Activated naive CD8-positive, alpha-beta T cell treated with anti-CD3 and anti-CD28 coated beads, Interleukin-2, amount 50 U/mL, for 16 hours (primary cell): ENCODE measurements around the gene RPL13.
"Not testable (repeated sequence)": the region's sequence is repeated elsewhere in the genome, so short reads cannot be mapped to it uniquely, and the experiment has no call there.

Experiments used
- DNase-seq: peaks from one replicate; pipeline ENCODE4 v3.0.0-alpha.2; 2020; ENCODE audit warnings: low read depth, low spot score

RPL13 gene

GRCh38 chr16:89562939-89563338 lies 2.5 kb downstream of the RPL13 start:
- DNase-seq: no peak

GRCh38 chr16:89563639-89564392 lies 3.3 kb downstream of the RPL13 start:
- no peak for DNase-seq

DNA sequence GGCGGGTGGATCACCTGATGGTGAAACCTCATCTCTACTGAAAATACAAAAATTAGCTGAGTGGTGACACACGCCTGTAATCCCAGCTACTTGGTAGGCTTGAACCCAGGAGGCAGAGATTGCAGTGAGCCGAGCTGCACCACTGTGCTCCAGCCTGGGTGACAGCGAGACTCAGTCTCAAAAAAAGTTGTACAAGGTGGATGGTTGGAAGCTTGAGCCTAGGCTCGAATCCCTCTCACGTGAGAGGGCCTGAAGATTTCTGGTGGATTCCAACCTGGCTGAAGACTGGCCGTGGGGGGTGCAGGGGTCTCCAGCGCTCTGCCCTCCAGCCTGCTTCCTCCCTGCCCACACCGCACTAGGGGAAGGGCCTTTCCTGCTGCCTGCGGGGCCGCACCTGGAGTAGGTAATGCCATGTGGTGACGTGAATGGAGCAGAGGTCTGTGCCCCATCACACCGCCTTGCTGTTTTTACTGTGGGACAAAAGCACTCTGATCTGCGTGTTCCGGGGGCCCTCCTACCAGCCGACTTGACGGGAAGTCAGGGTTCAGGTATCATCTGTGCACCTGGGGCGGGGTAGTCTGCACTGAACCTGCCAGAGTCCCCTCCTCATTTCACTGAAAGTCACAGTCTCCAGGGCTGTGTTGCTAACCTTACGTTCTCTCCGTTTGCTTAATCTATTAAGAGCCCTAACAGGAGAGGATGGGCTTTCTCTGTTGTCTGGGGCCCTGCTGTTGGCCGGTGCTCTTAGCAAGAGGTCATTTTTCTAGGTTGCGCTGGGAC lies 4.2 kb downstream of the RPL13 start:
- no peak for DNase-seq

GRCh38 chr16:89565256-89565505 lies 4.7 kb downstream of the RPL13 start:
- DNase-seq: no peak

- DNase-seq: no peak
Measured at GRCh38 chr16:89565506-89566372, 5.3 kb downstream of the RPL13 start.

GRCh38 chr16:89567656-89568594 lies 7.4 kb downstream of the RPL13 start:
- DNase-seq: no peak

- DNase-seq: no peak
Measured at GRCh38 chr16:89569506-89570341, 9.2 kb downstream of the RPL13 start.

DNA sequence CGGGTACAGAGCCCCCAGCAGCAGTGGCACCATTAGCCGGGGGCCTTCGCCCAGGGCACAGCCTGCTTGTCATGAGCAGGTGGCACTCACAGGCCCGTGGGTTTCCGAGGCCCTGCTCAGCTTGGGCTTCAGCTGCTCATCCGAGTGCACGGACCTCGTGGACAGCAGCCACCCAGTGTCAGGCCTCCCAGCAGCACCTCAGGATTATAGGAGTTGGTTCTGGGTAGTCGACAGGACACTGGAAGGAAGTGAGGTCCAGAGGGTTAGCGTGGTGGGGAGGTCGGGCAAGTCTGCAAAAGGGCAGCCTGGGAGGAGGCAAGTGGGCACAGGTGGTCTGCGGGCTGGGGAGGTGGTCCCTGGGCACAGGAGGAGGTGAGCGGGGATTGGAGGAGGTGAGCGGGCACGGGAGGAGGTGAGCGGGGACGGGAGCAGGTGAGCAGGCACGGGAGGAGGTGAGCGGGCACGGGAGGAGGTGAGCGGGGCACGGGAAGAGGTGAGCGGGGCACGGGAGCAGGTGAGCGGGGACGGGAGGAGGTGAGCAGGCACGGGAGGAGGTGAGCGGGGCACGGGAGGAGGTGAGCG lies 10.0 kb downstream of the RPL13 start:
- DNase-seq: no peak

DNA sequence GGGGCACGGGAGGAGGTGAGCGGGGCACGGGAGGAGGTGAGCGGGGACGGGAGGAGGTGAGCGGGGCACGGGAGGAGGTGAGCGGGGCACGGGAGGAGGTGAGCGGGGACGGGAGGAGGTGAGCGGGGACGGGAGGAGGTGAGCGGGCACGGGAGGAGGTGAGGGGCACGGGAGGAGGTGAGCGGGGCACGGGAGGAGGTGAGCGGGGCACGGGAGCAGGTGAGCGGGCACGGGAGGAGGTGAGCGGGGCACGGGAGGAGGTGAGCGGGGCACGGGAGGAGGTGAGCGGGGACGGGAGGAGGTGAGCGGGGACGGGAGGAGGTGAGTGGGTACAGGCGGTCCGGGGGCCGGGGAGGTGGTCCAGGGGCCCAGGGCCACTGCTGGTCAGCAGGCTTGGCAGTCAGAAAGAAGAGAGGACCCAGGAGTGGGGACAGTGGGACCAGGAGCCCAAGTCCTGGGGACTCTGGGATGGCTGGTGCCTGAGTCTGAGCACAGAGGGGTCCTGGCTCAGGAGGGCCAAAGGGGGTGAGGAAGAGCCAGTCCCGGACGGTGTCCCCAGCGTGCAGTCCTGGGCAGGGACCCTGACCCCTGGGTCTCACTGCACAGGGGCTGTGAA lies 10.6 kb downstream of the RPL13 start:
- DNase-seq: not testable (repeated sequence)

DNA sequence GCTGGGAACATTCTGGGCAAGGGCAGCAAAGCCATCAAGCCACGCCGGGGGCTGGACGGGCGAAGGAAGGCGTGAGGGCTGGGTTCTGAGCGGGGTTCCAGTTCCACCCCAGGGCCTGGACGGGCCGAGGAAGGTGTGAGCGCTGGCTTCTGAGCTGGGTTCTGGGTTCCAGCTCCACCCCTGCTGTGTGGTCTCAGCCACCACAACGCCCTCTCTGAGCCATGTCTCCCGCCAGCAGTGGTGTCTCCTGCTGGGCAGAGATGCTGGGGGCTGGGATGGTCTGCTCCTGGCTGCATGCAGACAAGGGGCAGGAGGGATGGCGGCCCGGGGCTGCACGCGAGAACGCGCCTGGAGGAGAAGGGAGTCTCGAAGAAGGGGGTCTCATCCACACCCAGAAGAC lies 11.2 kb downstream of the RPL13 start:
- DNase-seq: no peak

GRCh38 chr16:89572073-89572484 lies 11.6 kb downstream of the RPL13 start:
- DNase-seq: no peak

- no peak for DNase-seq
Measured at GRCh38 chr16:89572485-89573205, 12.2 kb downstream of the RPL13 start.

DNA sequence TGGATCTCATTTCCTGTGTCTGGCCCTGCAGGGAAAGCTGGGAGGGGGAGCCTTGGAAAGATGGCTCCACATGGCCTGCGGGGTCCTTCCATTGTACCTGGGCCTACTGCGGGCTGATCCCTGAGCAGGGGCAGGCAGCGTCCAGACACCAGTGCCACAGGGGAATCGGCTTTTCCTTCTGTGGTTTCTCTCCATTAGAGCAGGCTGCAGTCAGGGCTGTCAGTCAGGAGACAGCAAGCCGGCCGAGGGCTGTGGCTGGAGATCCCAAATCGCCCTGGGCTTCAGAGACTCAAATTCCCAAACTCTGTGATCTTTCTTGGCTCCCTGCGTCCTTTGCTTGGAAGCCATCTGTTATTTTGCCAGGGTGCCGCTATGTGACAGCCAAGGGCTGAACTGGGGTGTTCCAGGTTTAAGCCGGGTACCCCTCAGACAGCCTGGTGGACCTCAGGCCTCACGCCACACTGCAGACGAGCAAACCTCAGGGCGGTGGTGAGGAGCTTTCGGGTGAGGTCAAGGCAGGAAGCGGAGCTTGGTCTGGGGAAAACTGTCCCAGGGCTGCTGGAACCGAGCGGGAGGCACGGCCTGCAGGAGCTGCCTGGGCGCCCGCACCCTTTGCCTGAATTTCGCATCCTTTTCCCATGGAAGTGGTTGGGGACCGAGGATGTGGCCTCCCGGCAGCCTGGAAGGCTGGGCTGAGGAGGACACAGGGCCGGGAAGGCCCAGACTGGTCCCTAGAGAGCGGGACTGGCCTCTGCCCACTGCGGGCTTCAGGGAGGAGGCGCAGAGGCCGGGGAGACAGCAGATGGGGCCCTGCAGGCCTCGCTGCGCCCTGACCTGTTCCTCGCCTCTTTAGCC lies 13.6 kb downstream of the RPL13 start:
- DNase-seq: no peak

DNA sequence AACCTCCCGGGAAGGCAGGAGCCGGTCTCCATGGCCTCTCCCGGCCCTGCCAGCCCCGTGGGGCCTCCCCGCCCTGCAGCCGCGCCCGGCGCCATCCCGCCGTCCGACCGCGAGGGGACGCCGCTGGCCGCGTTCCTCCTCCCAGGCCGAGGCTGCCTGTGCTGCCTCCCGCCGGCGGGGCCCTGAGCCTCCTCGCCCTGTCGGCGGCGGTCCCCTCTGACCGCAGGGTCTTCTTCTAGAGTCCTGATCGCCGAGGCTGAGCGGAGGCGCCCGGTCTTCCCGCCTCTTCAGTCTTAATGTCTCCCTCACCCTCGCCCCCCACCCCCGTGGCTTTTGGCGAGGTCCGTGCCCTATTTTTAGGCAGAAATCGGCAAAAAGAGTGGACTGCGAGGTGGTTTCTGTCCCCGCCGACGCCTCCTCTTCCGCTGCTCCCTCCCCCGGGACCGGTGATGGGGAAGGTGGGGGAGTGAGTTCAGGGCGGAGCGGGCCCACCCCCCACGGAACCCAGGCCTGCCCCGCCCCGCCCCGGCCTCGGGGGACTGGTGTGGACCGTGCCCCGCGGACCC lies 14.3 kb downstream of the RPL13 start:
- no peak for DNase-seq

GRCh38 chr16:89575247-89576152 lies 15.0 kb downstream of the RPL13 start, which contains the start of gene CPNE7:
Gene CPNE7 (plus strand): TSS chr16:89575758. CDS start chr16:89575898, 140 bp downstream.
- DNase-seq: no peak
